C4-2B (cell line): ENCODE measurements around the gene CCDC9.

ENCODE experiments used
- H3K27ac ChIP-seq: fragments of 450-650 bp; 2 replicates; pipeline ENCODE4 v1.5.1; 2017
- CTCF ChIP-seq: fragments of 450-650 bp; conservative IDR thresholded peaks from 2 replicates; pipeline ENCODE4 v1.5.1; 2017; ENCODE audit warnings: mild to moderate bottlenecking
- ZFX ChIP-seq: fragments of 450-650 bp; IDR thresholded peaks from 2 replicates; pipeline ENCODE4 v1.6.1; 2017

CCDC9 gene

DNA sequence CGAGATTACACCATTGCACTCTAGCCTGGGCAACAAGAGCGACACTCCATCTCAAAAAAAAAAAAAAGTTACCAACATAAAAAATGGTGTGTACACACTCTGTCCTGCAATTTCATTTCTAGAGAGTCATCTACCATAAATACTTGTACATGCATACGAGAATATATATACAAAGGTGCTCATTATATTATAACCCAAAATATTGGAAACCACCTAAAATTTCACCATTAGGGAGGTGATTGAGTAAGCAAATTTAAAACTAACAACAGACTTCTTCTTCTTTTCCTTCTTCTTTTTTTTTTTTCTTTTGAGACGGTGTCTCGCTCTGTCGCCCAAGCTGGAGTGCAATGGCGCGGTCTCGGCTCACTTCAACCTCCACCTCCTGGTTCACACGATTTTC, 45.9 kb downstream of the CCDC9 start:
- no peak overlapping the region for H3K27ac ChIP-seq
- TF ChIP-seq CTCF (no peak), ZFX (no peak)

DNA sequence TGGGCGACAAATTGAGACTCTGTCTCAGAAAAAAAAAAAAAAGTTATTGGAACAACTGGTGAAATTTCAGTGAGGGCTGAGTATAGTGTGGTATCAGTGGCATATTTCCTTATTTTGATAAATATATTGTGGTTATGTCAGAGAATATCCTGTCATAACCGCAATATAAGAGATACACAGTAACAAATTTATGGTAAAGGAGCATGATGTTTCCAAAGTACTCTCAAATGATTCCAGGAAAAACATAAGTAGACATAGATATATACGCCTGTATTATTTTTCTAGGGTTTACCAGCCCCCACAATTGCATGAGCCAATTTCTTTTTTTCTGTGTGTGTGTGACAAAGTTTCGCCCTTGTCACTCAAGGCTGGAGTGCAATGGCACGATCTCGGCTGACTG, 47.6 kb downstream of the CCDC9 start:
- no peak overlapping the region for H3K27ac ChIP-seq
- TF ChIP-seq ZFX (no peak), CTCF (no peak)

- TF ChIP-seq CTCF = peak; percentile 90
- TF ChIP-seq ZFX = no peak
- no peak overlapping the region for H3K27ac ChIP-seq
Observed at GRCh38 chr19:47305309-47305751, 49.0 kb downstream of the CCDC9 start.

DNA sequence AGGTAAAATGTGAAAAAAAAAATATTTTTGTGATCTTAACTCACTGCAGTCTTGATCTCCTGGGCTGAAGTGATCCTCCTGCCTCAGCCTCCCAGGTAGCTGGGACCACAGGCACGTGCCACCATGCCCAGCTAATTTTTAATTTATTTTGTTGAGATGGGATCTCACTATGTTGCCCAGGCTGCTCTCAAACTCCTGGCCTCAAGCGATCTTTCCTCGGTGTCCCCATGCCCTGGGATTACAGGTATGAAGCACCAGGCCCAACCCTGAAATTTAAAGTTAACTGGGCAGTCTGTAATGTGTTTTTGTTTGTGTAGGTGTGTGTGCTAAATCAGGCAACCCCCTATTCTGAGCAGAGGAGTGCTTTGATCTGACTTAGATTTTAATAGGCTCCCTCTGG, 50.0 kb downstream of the CCDC9 start:
- no peak overlapping the region for H3K27ac ChIP-seq
- TF ChIP-seq CTCF (no peak), ZFX (no peak)

- TF ChIP-seq ZFX = no peak
- TF ChIP-seq CTCF = no peak
- no peak overlapping the region for H3K27ac ChIP-seq
Observed at GRCh38 chr19:47309038-47309437, 52.7 kb downstream of the CCDC9 start.

- TF ChIP-seq CTCF = no peak
- no peak for TF ChIP-seq ZFX
- H3K27ac ChIP-seq = no peak within 1 kb of the TSS
Observed at GRCh38 chr19:47309608-47310007, 53.3 kb downstream of the CCDC9 start, which contains the start of gene C5AR1. TSS of gene C5AR1 (plus strand) at chr19:47309861. CDS start at chr19:47309896, 35 bp downstream.

- no peak overlapping the region for H3K27ac ChIP-seq
- TF ChIP-seq ZFX (no peak), CTCF (no peak)
Observed at GRCh38 chr19:47310323-47310722, 54.0 kb downstream of the CCDC9 start.
